ENCODE data around the gene SEMA3F. TPM values are rescaled to one million over a fixed set of nuclear protein-coding genes. Genes with fewer than 3 reads are reported as not detected.

The SEMA3F gene
- total RNA-seq, 1 experiment from 2014 or later, result 69.6 TPM

- Histone ChIP-seq H3K4me1 (ENCODE audit: control insufficient read depth, insufficient read depth, low read length) (peaks cover 23% of the 10 kb centered on the region), H3K27ac (ENCODE audit: low read length) (peak overlapping the region; percentile 57; the same call in 1 of the 2 replicates), H3K27me3 (ENCODE audit: control insufficient read depth, insufficient read depth, low read length) (no peaks in the 10 kb centered on the region), H3K36me3 (ENCODE audit: control insufficient read depth, insufficient read depth, low read length) (no peaks in the 10 kb centered on the region; the same call in 1 of the 2 replicates), H3K4me3 (ENCODE audit: low read depth in 2 of 2, low read length in 2 of 2) (no peak overlapping the region), H3K9me3 (ENCODE audit: control insufficient read depth, insufficient read depth, low read depth, low read length) (no peaks in the 10 kb centered on the region)
- ATAC-seq (no peak), DNase-seq (ENCODE audit: low read depth, low spot score) (no peak)
- ChIA-PET CTCF (no interaction called here), POLR2A (no interaction called here)
- intact Hi-C loops (cut with micrococcal nuclease; ENCODE audit: unreplicated experiment), result no loop called here
- in situ Hi-C loops (cut with HindIII; ENCODE audit: low pct_unique_long_range_greater_than_20kb, low sequenced_read_pairs), result no loop called here
- BruUV-seq (replicated peaks), result no TSS peak
- TF ChIP-seq SIN3A (IDR thresholded peaks at IDR 0.05; ENCODE audit: borderline replicate concordance, insufficient read depth, low read depth, low read length) (no peak), REST (IDR thresholded peaks at IDR 0.05; ENCODE audit: insufficient read depth in 1 of 2, low read depth in 2 of 2, low read length in 1 of 2) (no peak), POLR2AphosphoS5 (IDR thresholded peaks at IDR 0.05; ENCODE audit: low read depth, low read length) (no peak), CTCF (IDR thresholded peaks at IDR 0.05) (no peak), TCF7L2 (IDR thresholded peaks at IDR 0.05; ENCODE audit: low read depth, low read length) (no peak)
These were observed 22.2 kb downstream of the SEMA3F start for GRCh38 chr3:50177346-50177745.

GRCh38 chr3:50179710-50180109 lies 24.6 kb downstream of the SEMA3F start:
- in situ Hi-C loops (cut with HindIII; ENCODE audit: low pct_unique_long_range_greater_than_20kb, low sequenced_read_pairs), result no loop called here
- intact Hi-C loops (cut with micrococcal nuclease; ENCODE audit: unreplicated experiment), result no loop called here
- ChIA-PET CTCF (interaction anchor here (1.1 kb wide), 1 partner anchor 8 kb away, joined by 6 read pairs; no protein-coding TSS in a partner anchor), POLR2A (no interaction called here)
- no peak for ATAC-seq
- no peak for DNase-seq (ENCODE audit: low read depth, low spot score)
- TF ChIP-seq REST (IDR thresholded peaks at IDR 0.05; ENCODE audit: insufficient read depth in 1 of 2, low read depth in 2 of 2, low read length in 1 of 2) (no peak), TCF7L2 (IDR thresholded peaks at IDR 0.05; ENCODE audit: low read depth, low read length) (peak; percentile 85)
- BruUV-seq (replicated peaks), result TSS peak; percentile 32
- no peaks in the 10 kb centered on the region for H3K27me3 ChIP-seq (ENCODE audit: control insufficient read depth, insufficient read depth, low read length)
- no peak overlapping the region for H3K4me3 ChIP-seq (ENCODE audit: low read depth in 2 of 2, low read length in 2 of 2)
- no peaks in the 10 kb centered on the region for H3K36me3 ChIP-seq (ENCODE audit: control insufficient read depth, insufficient read depth, low read length)
- H3K4me1 ChIP-seq (ENCODE audit: control insufficient read depth, insufficient read depth, low read length), result peaks cover 16% of the 10 kb centered on the region
- H3K9me3 ChIP-seq (ENCODE audit: control insufficient read depth, insufficient read depth, low read depth, low read length), result no peaks in the 10 kb centered on the region
- no peak overlapping the region; the same call in 1 of the 2 replicates for H3K27ac ChIP-seq (ENCODE audit: low read length)
